DOHH2 (cell line): ENCODE results near the gene COL6A5.
"Not testable (repeated sequence)": the region's sequence is repeated elsewhere in the genome, so short reads cannot be mapped to it uniquely, and the experiment has no call there.

Experiments used
- H3F3A ChIP-seq: fragments of 200-600 bp; sonication (generic), shearing (Covaris generic); 2 replicates; pipeline ENCODE4 v1.6.0; 2016; ENCODE audit warnings: antibody characterized with exemption, mild to moderate bottlenecking; ENCODE audit not compliant: control insufficient read depth, insufficient read depth
- H3K27ac ChIP-seq: fragments of 200-600 bp; sonication (generic); 2 replicates; pipeline ENCODE4 v1.5.1; 2014; ENCODE audit warnings: low read depth, mild to moderate bottlenecking, low read length, moderate library complexity
- H3K27me3 ChIP-seq: fragments of 200-600 bp; sonication (generic); 2 replicates; pipeline ENCODE4 v1.6.1; 2014; ENCODE audit warnings: mild to moderate bottlenecking, low read length, mixed read lengths; ENCODE audit not compliant: control insufficient read depth
- H3K36me3 ChIP-seq: fragments of 200-600 bp; sonication (generic); 2 replicates; pipeline ENCODE4 v1.6.1; 2014; ENCODE audit warnings: mild to moderate bottlenecking, low read length, moderate library complexity, mixed read lengths; ENCODE audit not compliant: control insufficient read depth
- H3K4me1 ChIP-seq: fragments of 200-600 bp; sonication (generic); 2 replicates; pipeline ENCODE4 v1.6.1; 2014; ENCODE audit warnings: mild to moderate bottlenecking, low read length, mixed read lengths; ENCODE audit not compliant: control insufficient read depth
- H3K4me2 ChIP-seq: fragments of 200-600 bp; sonication (generic); 2 replicates; pipeline ENCODE4 v1.6.0; 2014; ENCODE audit warnings: mild to moderate bottlenecking, low read length, moderate library complexity
- H3K4me3 ChIP-seq: fragments of 200-600 bp; sonication (generic); 2 replicates; pipeline ENCODE4 v1.5.1; 2014; ENCODE audit warnings: mild to moderate bottlenecking, low read length, mixed read lengths
- H3K79me2 ChIP-seq: fragments of 200-600 bp; sonication (generic); 2 replicates; pipeline ENCODE4 v1.6.1; 2014; ENCODE audit warnings: mild to moderate bottlenecking, low read length, mixed read lengths; ENCODE audit not compliant: control insufficient read depth
- H3K9me2 ChIP-seq: fragments of 200-600 bp; sonication (generic); replicated peaks from 2 replicates; pipeline ENCODE4 v1.6.1; 2014; ENCODE audit warnings: mild to moderate bottlenecking, low read length, mixed read lengths; ENCODE audit not compliant: control insufficient read depth
- H3K9me3 ChIP-seq: fragments of 200-600 bp; sonication (generic); 2 replicates; pipeline ENCODE4 v1.6.1; 2014; ENCODE audit warnings: antibody characterized with exemption, low read length, mixed read lengths; ENCODE audit not compliant: control insufficient read depth, insufficient read depth
- H4K20me1 ChIP-seq: fragments of 200-600 bp; sonication (generic); 2 replicates; pipeline ENCODE4 v1.6.0; 2014; ENCODE audit warnings: low read depth, mild to moderate bottlenecking, antibody characterized with exemption, low read length, moderate library complexity; ENCODE audit not compliant: control insufficient read depth, insufficient read depth
- CTCF ChIP-seq: fragments of 200-600 bp; sonication (generic); IDR thresholded peaks from one replicate; pipeline ENCODE4 v1.5.1; 2014; ENCODE audit warnings: antibody characterized with exemption, mild to moderate bottlenecking, low read depth, low read length; ENCODE audit not compliant: poor library complexity, severe bottlenecking
- EZH2phosphoT487 ChIP-seq: fragments of 200-600 bp; sonication (generic); IDR thresholded peaks from 2 replicates; pipeline ENCODE4 v1.6.1; 2017; ENCODE audit warnings: borderline replicate concordance, mild to moderate bottlenecking, antibody characterized with exemption, low read length, moderate library complexity, mixed read lengths

COL6A5 gene

GRCh38 chr3:130433306-130433705 is 87.8 kb downstream of the COL6A5 start:
- no peaks in the 10 kb centered on the region for H3K27me3 ChIP-seq
- H3K4me3 ChIP-seq: no peak overlapping the region
- no peak for TF ChIP-seq EZH2phosphoT487
- TF ChIP-seq CTCF: no peak
- H3K9me2 ChIP-seq: no peaks in the 10 kb centered on the region
- H3K4me1 ChIP-seq: no peaks in the 10 kb centered on the region
- H4K20me1 ChIP-seq: no peaks in the 10 kb centered on the region
- no peaks in the 10 kb centered on the region for H3F3A ChIP-seq
- H3K27ac ChIP-seq: no peak overlapping the region
- no peak overlapping the region for H3K4me2 ChIP-seq
- H3K9me3 ChIP-seq: no peaks in the 10 kb centered on the region
- no peaks in the 10 kb centered on the region for H3K79me2 ChIP-seq
- H3K36me3 ChIP-seq: no peaks in the 10 kb centered on the region

- Histone ChIP-seq H3K27ac (no peak overlapping the region), H3F3A (no peaks in the 10 kb centered on the region), H3K4me3 (no peak overlapping the region), H3K4me2 (no peak overlapping the region), H3K9me2 (no peaks in the 10 kb centered on the region; the same call in 1 of the 2 replicates), H3K79me2 (no peaks in the 10 kb centered on the region), H3K27me3 (no peaks in the 10 kb centered on the region), H3K9me3 (no peaks in the 10 kb centered on the region), H4K20me1 (no peaks in the 10 kb centered on the region), H3K4me1 (no peaks in the 10 kb centered on the region), H3K36me3 (no peaks in the 10 kb centered on the region)
- no peak for TF ChIP-seq EZH2phosphoT487
- no peak for TF ChIP-seq CTCF
Measured at GRCh38 chr3:130442284-130442683, 96.8 kb downstream of the COL6A5 start.

- H3K79me2 ChIP-seq, H3K9me3 ChIP-seq, H3K4me3 ChIP-seq, H4K20me1 ChIP-seq, H3F3A ChIP-seq, H3K9me2 ChIP-seq, H3K27me3 ChIP-seq, H3K36me3 ChIP-seq, H3K4me2 ChIP-seq, H3K27ac ChIP-seq, H3K4me1 ChIP-seq: not testable (repeated sequence)
Measured at GRCh38 chr3:130446840-130447239, 101.4 kb downstream of the COL6A5 start.

DNA sequence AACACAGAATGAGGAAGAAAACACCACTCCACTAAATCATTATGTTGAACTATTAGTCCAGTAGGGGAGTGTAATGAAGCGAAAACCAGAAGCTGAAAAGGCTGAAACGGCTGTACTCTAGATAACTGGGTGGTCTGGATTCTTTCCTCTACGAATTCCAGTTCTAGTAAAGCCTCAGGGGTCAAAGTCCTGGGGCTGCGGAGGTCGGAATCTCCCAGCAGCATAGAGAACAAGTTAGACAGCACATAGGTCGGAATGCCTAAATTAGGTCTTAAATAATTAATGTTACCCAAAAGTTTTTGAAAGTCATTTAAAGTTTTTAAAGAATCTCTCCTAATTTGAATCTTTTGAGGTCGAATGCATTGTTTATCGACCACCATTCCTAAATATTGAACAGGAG is 102.7 kb downstream of the COL6A5 start:
- H4K20me1 ChIP-seq, H3K36me3 ChIP-seq, H3F3A ChIP-seq, H3K79me2 ChIP-seq, H3K9me3 ChIP-seq, H3K27me3 ChIP-seq, H3K27ac ChIP-seq, H3K4me3 ChIP-seq, H3K9me2 ChIP-seq, H3K4me1 ChIP-seq, H3K4me2 ChIP-seq: not testable (repeated sequence)
